Measurements from ENCODE around the gene NDUFS7.

NDUFS7 gene

GRCh38 chr19:1374250-1374577 is 9.5 kb upstream of the NDUFS7 start:
- DNase-seq: no peak
- Histone ChIP-seq H3K4me1 (ENCODE audit: control insufficient read depth, insufficient read depth, low read length, poor library complexity, severe bottlenecking) (no peaks in the 10 kb centered on the region), H3K27ac (ENCODE audit: insufficient read depth, low read length, poor library complexity, severe bottlenecking) (no peak overlapping the region), H3K9me3 (ENCODE audit: control insufficient read depth, low read length) (no peaks in the 10 kb centered on the region), H3K27me3 (replicated peaks; ENCODE audit: control insufficient read depth, insufficient read depth, low read length, poor library complexity, severe bottlenecking) (no peaks in the 10 kb centered on the region), H3K4me3 (ENCODE audit: insufficient read depth, low read depth, low read length, poor library complexity, severe bottlenecking) (no peak overlapping the region), H3K36me3 (ENCODE audit: control insufficient read depth, insufficient read depth, low read length) (peaks cover 11% of the 10 kb centered on the region)

- Histone ChIP-seq H3K36me3 (ENCODE audit: control insufficient read depth, insufficient read depth, low read length) (peaks cover 1% of the 10 kb centered on the region), H3K27ac (ENCODE audit: insufficient read depth, low read length, poor library complexity, severe bottlenecking) (no peak overlapping the region), H3K4me3 (ENCODE audit: insufficient read depth, low read depth, low read length, poor library complexity, severe bottlenecking) (no peak overlapping the region), H3K27me3 (replicated peaks; ENCODE audit: control insufficient read depth, insufficient read depth, low read length, poor library complexity, severe bottlenecking) (no peaks in the 10 kb centered on the region), H3K9me3 (ENCODE audit: control insufficient read depth, low read length) (no peaks in the 10 kb centered on the region), H3K4me1 (ENCODE audit: control insufficient read depth, insufficient read depth, low read length, poor library complexity, severe bottlenecking) (no peaks in the 10 kb centered on the region)
- no peak for DNase-seq
Measured at GRCh38 chr19:1376415-1376805, 7.3 kb upstream of the NDUFS7 start.

- Histone ChIP-seq H3K36me3 (ENCODE audit: control insufficient read depth, insufficient read depth, low read length) (no peaks in the 10 kb centered on the region), H3K4me3 (ENCODE audit: insufficient read depth, low read depth, low read length, poor library complexity, severe bottlenecking) (no peak overlapping the region), H3K27ac (ENCODE audit: insufficient read depth, low read length, poor library complexity, severe bottlenecking) (no peak overlapping the region), H3K9me3 (ENCODE audit: control insufficient read depth, low read length) (no peaks in the 10 kb centered on the region), H3K4me1 (ENCODE audit: control insufficient read depth, insufficient read depth, low read length, poor library complexity, severe bottlenecking) (no peaks in the 10 kb centered on the region), H3K27me3 (replicated peaks; ENCODE audit: control insufficient read depth, insufficient read depth, low read length, poor library complexity, severe bottlenecking) (no peaks in the 10 kb centered on the region)
- no peak for DNase-seq
Measured at GRCh38 chr19:1377176-1377964, 6.3 kb upstream of the NDUFS7 start.

GRCh38 chr19:1377965-1378785 is 5.5 kb upstream of the NDUFS7 start:
- Histone ChIP-seq H3K36me3 (ENCODE audit: control insufficient read depth, insufficient read depth, low read length) (no peaks in the 10 kb centered on the region), H3K9me3 (ENCODE audit: control insufficient read depth, low read length) (no peaks in the 10 kb centered on the region), H3K4me3 (ENCODE audit: insufficient read depth, low read depth, low read length, poor library complexity, severe bottlenecking) (no peak overlapping the region), H3K27me3 (replicated peaks; ENCODE audit: control insufficient read depth, insufficient read depth, low read length, poor library complexity, severe bottlenecking) (no peaks in the 10 kb centered on the region), H3K27ac (ENCODE audit: insufficient read depth, low read length, poor library complexity, severe bottlenecking) (no peak overlapping the region), H3K4me1 (ENCODE audit: control insufficient read depth, insufficient read depth, low read length, poor library complexity, severe bottlenecking) (no peaks in the 10 kb centered on the region)
- DNase-seq: no peak

- Histone ChIP-seq H3K27me3 (replicated peaks; ENCODE audit: control insufficient read depth, insufficient read depth, low read length, poor library complexity, severe bottlenecking) (no peaks in the 10 kb centered on the region), H3K4me1 (ENCODE audit: control insufficient read depth, insufficient read depth, low read length, poor library complexity, severe bottlenecking) (peaks cover 3% of the 10 kb centered on the region), H3K9me3 (ENCODE audit: control insufficient read depth, low read length) (no peaks in the 10 kb centered on the region), H3K36me3 (ENCODE audit: control insufficient read depth, insufficient read depth, low read length) (no peaks in the 10 kb centered on the region), H3K4me3 (ENCODE audit: insufficient read depth, low read depth, low read length, poor library complexity, severe bottlenecking) (no peak overlapping the region), H3K27ac (ENCODE audit: insufficient read depth, low read length, poor library complexity, severe bottlenecking) (no peak overlapping the region)
- no peak for DNase-seq
Measured at GRCh38 chr19:1379126-1379905, 4.4 kb upstream of the NDUFS7 start.

GRCh38 chr19:1379961-1380489 is 3.7 kb upstream of the NDUFS7 start:
- Histone ChIP-seq H3K4me3 (ENCODE audit: insufficient read depth, low read depth, low read length, poor library complexity, severe bottlenecking) (no peak overlapping the region), H3K36me3 (ENCODE audit: control insufficient read depth, insufficient read depth, low read length) (no peaks in the 10 kb centered on the region), H3K27ac (ENCODE audit: insufficient read depth, low read length, poor library complexity, severe bottlenecking) (no peak overlapping the region), H3K9me3 (ENCODE audit: control insufficient read depth, low read length) (no peaks in the 10 kb centered on the region), H3K27me3 (replicated peaks; ENCODE audit: control insufficient read depth, insufficient read depth, low read length, poor library complexity, severe bottlenecking) (no peaks in the 10 kb centered on the region), H3K4me1 (ENCODE audit: control insufficient read depth, insufficient read depth, low read length, poor library complexity, severe bottlenecking) (peaks cover 9% of the 10 kb centered on the region)
- no peak for DNase-seq

- no peaks in the 10 kb centered on the region for H3K9me3 ChIP-seq (ENCODE audit: control insufficient read depth, low read length)
- H3K4me3 ChIP-seq (ENCODE audit: insufficient read depth, low read depth, low read length, poor library complexity, severe bottlenecking): no peak overlapping the region
- H3K36me3 ChIP-seq (ENCODE audit: control insufficient read depth, insufficient read depth, low read length): no peaks in the 10 kb centered on the region
- H3K4me1 ChIP-seq (ENCODE audit: control insufficient read depth, insufficient read depth, low read length, poor library complexity, severe bottlenecking): peaks cover 9% of the 10 kb centered on the region
- no peak for DNase-seq
- no peaks in the 10 kb centered on the region for H3K27me3 ChIP-seq (replicated peaks; ENCODE audit: control insufficient read depth, insufficient read depth, low read length, poor library complexity, severe bottlenecking)
- no peak overlapping the region for H3K27ac ChIP-seq (ENCODE audit: insufficient read depth, low read length, poor library complexity, severe bottlenecking)
Measured at GRCh38 chr19:1382250-1382649, 1.5 kb upstream of the NDUFS7 start.

GRCh38 chr19:1383017-1383311 is 743 bp upstream of the NDUFS7 start:
- H3K4me1 ChIP-seq (ENCODE audit: control insufficient read depth, insufficient read depth, low read length, poor library complexity, severe bottlenecking): peaks cover 9% of the 10 kb centered on the region
- no peaks in the 10 kb centered on the region for H3K27me3 ChIP-seq (replicated peaks; ENCODE audit: control insufficient read depth, insufficient read depth, low read length, poor library complexity, severe bottlenecking)
- peaks cover 2% of the 10 kb centered on the region for H3K36me3 ChIP-seq (ENCODE audit: control insufficient read depth, insufficient read depth, low read length)
- no peak overlapping the region for H3K27ac ChIP-seq (ENCODE audit: insufficient read depth, low read length, poor library complexity, severe bottlenecking)
- peak overlapping the region; percentile 94 for H3K4me3 ChIP-seq (ENCODE audit: insufficient read depth, low read depth, low read length, poor library complexity, severe bottlenecking)
- no peaks in the 10 kb centered on the region for H3K9me3 ChIP-seq (ENCODE audit: control insufficient read depth, low read length)
- DNase-seq: no peak

GRCh38 chr19:1384085-1384462 is 367 bp downstream of the NDUFS7 start:
- Histone ChIP-seq H3K27ac (ENCODE audit: insufficient read depth, low read length, poor library complexity, severe bottlenecking) (peak overlapping the region; percentile 72), H3K4me3 (ENCODE audit: insufficient read depth, low read depth, low read length, poor library complexity, severe bottlenecking) (peak overlapping the region; percentile 94), H3K4me1 (ENCODE audit: control insufficient read depth, insufficient read depth, low read length, poor library complexity, severe bottlenecking) (peaks cover 9% of the 10 kb centered on the region), H3K9me3 (ENCODE audit: control insufficient read depth, low read length) (no peaks in the 10 kb centered on the region), H3K27me3 (replicated peaks; ENCODE audit: control insufficient read depth, insufficient read depth, low read length, poor library complexity, severe bottlenecking) (no peaks in the 10 kb centered on the region), H3K36me3 (ENCODE audit: control insufficient read depth, insufficient read depth, low read length) (peaks cover 12% of the 10 kb centered on the region)
- DNase-seq: no peak
